CD1c-positive myeloid dendritic cell (primary cell): ENCODE results near the gene ACOX1.

ENCODE experiments used
- DNase-seq: peaks from one replicate; pipeline ENCODE4 v3.0.0-alpha.2; 2016; ENCODE audit errors: extremely low spot score

Gene ACOX1

DNA sequence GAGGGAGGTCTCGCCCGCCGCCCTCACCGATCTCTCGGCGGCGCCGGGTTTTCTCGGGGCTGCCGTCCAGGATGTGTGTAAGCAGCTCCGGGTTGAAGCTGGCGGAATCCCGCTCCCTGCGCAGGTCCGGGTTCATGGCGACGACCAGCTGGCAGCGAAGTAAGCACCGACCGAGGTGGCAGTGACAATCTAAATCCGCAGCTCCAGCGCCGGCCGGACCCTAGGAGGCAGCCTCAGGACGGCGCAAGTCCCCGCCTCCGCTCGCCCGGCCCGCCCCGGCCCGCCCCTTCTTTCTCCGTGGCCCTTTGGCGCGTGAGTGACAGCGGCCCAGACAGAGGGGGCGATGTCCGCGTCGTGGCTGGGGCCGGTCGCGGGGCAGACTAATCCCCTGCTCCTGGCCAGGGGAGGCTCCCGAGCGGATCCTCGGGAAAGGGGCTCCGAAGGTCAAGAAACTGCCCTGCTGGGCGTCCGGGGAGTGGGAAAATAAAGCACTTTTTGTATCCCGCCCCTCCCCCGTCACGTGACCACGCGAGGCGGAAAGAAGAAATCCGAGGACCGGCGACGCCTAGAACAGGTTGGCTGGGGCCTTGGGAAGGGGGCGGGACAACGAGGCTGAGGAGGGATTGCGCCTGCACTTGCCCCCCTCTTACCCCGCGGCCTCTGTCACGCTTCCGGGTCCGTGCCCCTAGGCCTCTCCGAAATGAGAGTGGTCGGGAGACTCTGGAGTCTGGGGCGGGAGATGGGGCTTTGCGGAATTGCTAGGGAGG lies at the start of gene ACOX1, which contains the start of gene TEN1:
ACOX1 (minus strand) TSS at position 229 of the 767 bp plus-strand sequence; CDS start at position 136, 93 bp downstream.
TEN1 (plus strand) TSS at position 303 of the 767 bp plus-strand sequence. CDS start 6,953 bp downstream, outside the sequence.
- peak; percentile 95 for DNase-seq

GRCh38 chr17:76027159-76027839 lies 48.3 kb upstream of the ACOX1 start, which contains the start of gene EVPL:
Gene EVPL (minus strand): TSS chr17:76027306. CDS start chr17:76027198, 108 bp downstream.
- DNase-seq = peak; percentile 60

DNA sequence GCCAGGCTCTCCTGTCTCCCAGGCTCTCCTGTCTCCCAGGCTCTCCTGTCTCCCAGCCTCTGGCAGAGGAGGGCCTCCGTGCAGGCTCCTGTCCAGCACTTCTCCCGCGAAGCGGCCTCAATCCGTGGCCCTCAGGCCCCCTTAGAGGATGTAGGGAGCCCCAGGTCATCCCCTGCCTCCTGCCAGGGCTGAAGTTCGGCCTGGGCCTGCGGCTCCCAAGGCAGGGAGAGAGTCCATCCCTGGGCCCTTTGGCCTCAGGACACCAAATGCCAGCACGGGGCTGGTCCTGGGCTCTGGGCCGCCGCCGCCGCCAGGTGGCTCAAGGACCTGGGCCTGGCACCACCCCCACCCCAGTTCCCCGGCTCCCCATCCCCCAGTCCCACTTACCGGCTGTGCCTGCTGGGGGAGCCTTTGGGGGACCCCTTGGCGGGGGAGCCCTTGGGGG lies 47.8 kb upstream of the ACOX1 start:
- no peak for DNase-seq

DNA sequence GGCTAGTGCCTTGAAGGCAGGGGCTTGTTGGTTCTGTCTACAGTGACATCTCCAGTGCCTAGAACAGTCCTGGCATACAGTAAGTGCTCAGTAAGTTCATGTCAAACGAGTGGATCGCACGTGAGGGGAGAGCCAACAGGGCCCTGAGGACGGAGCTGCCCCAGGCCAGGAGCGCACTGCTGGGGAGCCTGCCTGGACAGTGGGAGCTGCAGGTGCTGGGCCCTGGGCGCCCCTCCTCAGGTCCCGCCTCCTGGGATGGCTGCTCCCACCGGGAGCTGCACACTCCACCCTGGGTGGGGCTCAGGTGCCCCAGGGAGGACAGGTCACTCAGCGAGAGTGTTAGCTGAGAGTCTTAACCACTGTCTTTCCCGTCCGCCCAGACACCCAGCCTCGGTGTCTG lies 46.3 kb upstream of the ACOX1 start:
- no peak for DNase-seq

DNA sequence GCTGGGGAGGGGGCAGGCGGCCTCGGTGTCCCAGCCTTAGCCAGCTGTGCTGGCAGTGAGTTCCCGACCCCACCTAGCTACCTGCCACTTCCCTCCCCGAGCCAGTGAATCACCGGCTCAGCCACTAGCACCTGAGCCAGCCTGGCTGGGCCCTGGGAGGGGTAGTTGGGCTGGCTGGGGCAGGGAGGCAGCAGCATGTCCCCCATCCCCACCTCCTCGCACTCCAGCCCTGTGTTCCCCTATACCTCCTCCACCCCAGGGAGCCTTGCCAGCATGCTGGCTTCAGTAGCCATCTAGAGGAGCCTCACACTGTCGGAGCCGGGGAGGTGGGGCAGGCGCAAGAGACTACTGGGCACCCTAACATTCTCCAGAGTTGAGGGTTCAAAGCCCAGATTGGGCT lies 45.4 kb upstream of the ACOX1 start:
- no peak for DNase-seq

GRCh38 chr17:76023900-76024237 lies 44.9 kb upstream of the ACOX1 start:
- DNase-seq = no peak

DNA sequence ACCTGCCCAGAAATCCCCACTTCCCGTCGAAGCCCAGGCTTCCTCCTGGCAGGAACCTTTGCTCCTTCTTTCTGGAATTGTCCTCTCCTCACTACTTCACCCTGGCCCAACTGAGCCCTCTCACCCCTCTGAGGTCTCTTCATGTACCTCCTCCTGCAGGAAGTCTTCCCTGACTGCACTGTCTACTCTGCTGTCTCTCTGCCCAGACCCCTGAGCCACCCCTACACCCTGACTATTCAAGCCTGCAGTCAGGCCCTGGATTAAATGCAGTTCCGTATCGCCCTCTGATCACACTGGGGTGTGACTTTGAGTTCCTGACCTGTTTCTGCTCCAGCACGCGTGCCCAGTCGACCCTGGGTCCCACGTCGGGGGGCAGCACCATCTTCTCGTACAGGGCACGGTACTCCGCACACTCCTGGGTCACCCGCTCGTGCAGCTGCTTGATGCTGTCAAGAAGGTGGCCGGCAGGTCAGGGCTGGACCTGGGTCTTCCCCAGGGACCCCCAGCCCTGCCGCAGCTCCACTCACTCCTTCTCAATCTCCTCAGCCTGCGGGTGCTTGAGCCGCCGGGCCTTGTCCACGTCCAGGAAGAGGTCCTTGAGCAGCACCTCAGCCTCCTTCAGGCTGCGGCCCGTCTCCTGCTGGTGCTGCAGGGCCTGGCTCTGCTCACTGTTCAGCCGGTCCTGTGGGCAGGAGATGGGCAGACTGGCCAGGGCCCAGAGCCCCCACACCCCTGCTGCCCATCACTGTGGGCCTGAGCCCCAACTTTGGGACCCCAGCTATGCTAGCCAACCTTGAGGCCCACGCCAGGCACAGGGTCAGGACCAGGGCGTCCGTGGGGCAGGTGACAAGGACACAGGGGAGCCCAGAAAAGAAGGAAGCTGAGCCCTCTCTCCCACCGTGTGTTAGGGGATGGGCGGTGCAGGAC lies 44.3 kb upstream of the ACOX1 start:
- DNase-seq = no peak

DNA sequence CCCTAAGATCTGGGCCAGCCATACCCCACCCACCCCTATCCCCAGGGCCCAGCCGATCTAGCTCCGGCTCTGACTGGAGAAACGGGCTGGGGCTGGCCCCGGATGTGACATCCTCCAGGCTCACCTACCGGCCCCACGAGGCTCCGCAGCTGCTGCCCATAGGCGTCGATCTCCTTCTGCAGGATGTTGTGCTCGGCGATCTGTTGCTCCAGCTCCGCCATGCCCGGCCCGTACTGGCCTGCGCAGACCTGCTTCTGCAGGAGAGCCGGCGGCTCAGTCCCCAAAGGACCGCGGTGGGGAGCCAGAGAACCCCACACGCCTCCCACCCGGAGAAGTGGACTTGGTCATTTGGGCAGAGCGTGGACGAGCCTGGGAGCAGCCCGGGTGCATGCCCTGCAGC lies 43.3 kb upstream of the ACOX1 start:
- DNase-seq = no peak

DNA sequence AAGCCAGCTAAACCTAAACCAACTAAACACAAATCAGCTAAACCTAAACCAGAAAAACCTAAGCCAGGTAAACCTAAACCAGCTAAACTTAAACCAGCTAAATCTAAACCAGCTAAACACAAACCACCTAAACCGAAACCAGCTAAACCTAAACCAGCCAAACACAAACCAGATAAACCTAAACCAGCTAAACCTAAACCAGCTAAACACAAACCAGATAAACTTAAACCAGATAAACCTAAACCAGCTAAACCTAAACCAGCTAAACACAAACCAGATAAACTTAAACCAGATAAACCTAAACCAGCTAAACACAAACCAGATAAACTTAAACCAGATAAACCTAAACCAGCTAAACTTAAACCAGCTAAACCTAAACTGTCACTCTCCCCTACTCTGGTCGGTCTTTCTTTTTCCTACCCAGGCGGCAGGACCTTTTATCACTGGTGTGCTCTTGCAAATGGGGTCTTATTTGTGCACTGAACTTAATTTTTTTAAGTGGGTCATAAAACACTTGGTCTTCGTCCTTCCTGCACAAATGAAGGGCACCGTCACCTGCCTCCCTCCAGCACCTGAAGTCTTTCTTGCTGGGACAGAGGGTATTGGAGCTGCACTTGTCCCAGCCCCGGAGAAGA lies 41.0 kb upstream of the ACOX1 start:
- DNase-seq = no peak

DNA sequence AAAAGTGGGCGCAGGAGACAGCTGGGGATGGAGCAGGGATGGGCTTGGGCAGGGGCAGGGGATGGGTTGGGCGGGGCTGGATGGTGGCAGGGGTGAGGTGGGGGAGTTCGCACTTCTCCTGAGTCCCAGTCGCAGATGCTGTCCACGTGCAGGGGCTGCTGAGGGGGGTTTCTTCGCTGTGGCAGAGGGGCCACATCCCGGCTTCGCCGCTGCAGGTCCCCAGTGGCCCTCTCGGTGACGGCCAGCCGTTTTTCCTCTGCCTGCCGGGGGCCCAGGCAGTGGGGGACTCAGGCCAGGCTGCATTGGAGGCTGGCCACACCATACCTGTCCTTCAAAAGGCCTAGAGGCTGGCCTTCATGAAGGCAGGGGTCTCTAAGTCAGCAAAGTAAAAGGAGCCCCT lies 39.8 kb upstream of the ACOX1 start:
- DNase-seq = no peak

GRCh38 chr17:76018340-76018680 lies 39.3 kb upstream of the ACOX1 start:
- DNase-seq = no peak

- no peak for DNase-seq
Measured at GRCh38 chr17:76017481-76018339, 38.7 kb upstream of the ACOX1 start.

GRCh38 chr17:76014925-76015261 lies 35.9 kb upstream of the ACOX1 start:
- DNase-seq = no peak

GRCh38 chr17:76014100-76014924 lies 35.3 kb upstream of the ACOX1 start:
- peak; percentile 79 for DNase-seq

GRCh38 chr17:76013377-76013932 lies 34.5 kb upstream of the ACOX1 start:
- DNase-seq = no peak

GRCh38 chr17:76011951-76012350 lies 33.0 kb upstream of the ACOX1 start:
- no peak for DNase-seq

GRCh38 chr17:76009969-76010661 lies 31.1 kb upstream of the ACOX1 start:
- no peak for DNase-seq

DNA sequence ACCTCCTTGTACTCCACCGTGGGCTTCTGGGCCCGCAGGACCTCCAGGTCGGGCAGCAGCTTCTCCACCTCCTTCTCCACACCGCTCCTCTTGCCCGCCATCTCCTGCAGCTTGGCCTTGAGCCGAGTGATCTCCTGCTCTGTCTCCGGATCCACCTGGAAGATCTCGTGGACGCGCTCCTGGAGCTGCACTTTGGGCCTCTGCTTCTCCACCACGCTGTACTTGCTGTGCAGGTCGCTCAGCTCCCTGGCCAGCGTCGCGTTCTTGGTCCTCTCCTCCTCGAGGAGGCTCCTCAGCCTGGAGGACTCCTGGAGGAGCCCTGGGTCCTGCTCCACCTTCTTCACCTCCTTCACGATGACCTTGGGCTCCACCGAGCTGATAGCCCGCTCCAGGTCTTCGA lies 30.5 kb upstream of the ACOX1 start:
- no peak for DNase-seq
